Amniotic stem cell (primary cell): Measurements from ENCODE around the gene BAMBI.

Experiments used
- DNase-seq: peaks from one replicate; lab custom pipeline; 2025; lab: John Stamatoyannopoulos, UW

Gene BAMBI

GRCh38 chr10:28676326-28676967 lies 874 bp upstream of the BAMBI start:
- DNase-seq, result no peak

GRCh38 chr10:28677888-28678686 lies 766 bp downstream of the BAMBI start:
- DNase-seq, result peak; percentile 10

- DNase-seq, result no peak
These were observed 1.6 kb downstream of the BAMBI start for GRCh38 chr10:28678687-28679457.

GRCh38 chr10:28679581-28680357 lies 2.4 kb downstream of the BAMBI start:
- DNase-seq, result no peak

- no peak for DNase-seq
These were observed 3.0 kb downstream of the BAMBI start for GRCh38 chr10:28680358-28680752.

- DNase-seq, result no peak
These were observed 4.0 kb downstream of the BAMBI start for GRCh38 chr10:28681291-28681763.

GRCh38 chr10:28681928-28682750 lies 4.8 kb downstream of the BAMBI start:
- no peak for DNase-seq

GRCh38 chr10:28684157-28684985 lies 7.0 kb downstream of the BAMBI start:
- DNase-seq, result no peak

GRCh38 chr10:28684986-28685580 lies 7.8 kb downstream of the BAMBI start:
- DNase-seq, result no peak

- DNase-seq, result no peak
These were observed 8.4 kb downstream of the BAMBI start for GRCh38 chr10:28685717-28686116.

- no peak for DNase-seq
These were observed 9.7 kb downstream of the BAMBI start for GRCh38 chr10:28686835-28687682.

GRCh38 chr10:28687683-28688001 lies 10.3 kb downstream of the BAMBI start:
- DNase-seq, result no peak

- no peak for DNase-seq
These were observed 13.2 kb downstream of the BAMBI start for GRCh38 chr10:28690545-28690944.

- no peak for DNase-seq
These were observed 13.9 kb downstream of the BAMBI start for GRCh38 chr10:28691187-28691694.

- DNase-seq, result no peak
These were observed 14.7 kb downstream of the BAMBI start for GRCh38 chr10:28692050-28692449.

GRCh38 chr10:28694530-28694929 lies 17.2 kb downstream of the BAMBI start:
- DNase-seq, result no peak

GRCh38 chr10:28698075-28698474 lies 20.8 kb downstream of the BAMBI start:
- no peak for DNase-seq

- DNase-seq, result no peak
These were observed 27.3 kb downstream of the BAMBI start for GRCh38 chr10:28704464-28705161.
